Measurements from ENCODE around the gene HSDL1.

GRCh38 chr16:84074721-84075120, 70.3 kb downstream of the HSDL1 start:
- TF ChIP-seq KDM5A (IDR thresholded peaks at IDR 0.05) (no peak), NFE2L2 (conservative IDR thresholded peaks at IDR 0.05; ENCODE audit: low read length) (no peak), CTCF (IDR thresholded peaks at IDR 0.05) (no peak), ELK1 (IDR thresholded peaks at IDR 0.05; ENCODE audit: low read depth, low read length) (no peak)
